ENCODE results near the gene FBXW4. TPM values are rescaled to one million over a fixed set of nuclear protein-coding genes. Genes with fewer than 3 reads are reported as not detected.

The FBXW4 gene
- total RNA-seq, 4 donors from 2014 or later, result 45.1 to 94.7 (median 64.3) TPM

DNA sequence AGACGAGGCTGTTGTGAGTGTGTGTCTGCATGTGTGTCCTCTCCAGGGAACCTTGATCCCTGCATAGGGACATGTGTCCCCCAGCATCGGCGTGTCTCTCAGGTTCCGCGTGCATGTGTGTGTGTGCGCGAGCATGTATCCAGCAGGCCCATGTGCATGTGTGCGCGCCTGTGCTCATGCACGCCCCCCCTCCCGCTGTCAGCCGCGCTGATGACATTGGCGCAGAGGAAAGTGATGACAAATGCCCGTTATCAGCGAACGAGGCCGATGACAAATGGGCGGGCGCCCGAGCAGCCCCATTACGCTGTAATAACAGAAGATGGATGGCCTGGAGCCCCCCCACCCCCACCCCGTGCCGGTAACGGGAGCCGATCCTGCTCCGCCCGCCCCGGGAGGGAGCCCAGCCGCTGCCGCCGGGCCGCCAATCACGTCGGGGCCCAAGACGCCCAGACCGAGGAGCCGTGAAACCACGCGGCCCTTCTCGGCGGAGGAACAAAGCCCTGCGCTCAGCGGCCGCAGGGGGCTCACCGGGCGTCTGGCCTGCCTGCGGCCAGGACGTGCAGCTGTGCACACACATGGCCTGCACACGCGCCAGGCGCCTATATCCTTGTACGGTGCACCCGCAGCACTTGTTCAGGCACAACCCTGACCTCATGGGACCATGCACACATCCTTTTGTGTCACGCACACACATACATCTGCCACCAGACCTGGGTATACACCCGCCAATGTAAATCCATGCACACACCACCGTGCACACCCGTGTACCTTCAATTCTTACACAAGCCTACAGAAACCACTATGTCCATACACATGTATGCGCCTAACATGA lies 128.4 kb downstream of the FBXW4 start:
- H3K36me3 ChIP-seq, result no peaks in the 10 kb centered on the region
- H3K4me3 ChIP-seq, result no peak overlapping the region
- no peaks in the 10 kb centered on the region for H3K9me3 ChIP-seq
- H3K27me3 ChIP-seq, result peaks cover 16 to 37% of the 10 kb centered on the region in 2 donors
- H3K4me1 ChIP-seq, result peaks cover 0 to 15% of the 10 kb centered on the region in 2 donors
- DNase-seq, result peak in 1 of 2 donors; percentile 11
- TF ChIP-seq, protein P1, sequence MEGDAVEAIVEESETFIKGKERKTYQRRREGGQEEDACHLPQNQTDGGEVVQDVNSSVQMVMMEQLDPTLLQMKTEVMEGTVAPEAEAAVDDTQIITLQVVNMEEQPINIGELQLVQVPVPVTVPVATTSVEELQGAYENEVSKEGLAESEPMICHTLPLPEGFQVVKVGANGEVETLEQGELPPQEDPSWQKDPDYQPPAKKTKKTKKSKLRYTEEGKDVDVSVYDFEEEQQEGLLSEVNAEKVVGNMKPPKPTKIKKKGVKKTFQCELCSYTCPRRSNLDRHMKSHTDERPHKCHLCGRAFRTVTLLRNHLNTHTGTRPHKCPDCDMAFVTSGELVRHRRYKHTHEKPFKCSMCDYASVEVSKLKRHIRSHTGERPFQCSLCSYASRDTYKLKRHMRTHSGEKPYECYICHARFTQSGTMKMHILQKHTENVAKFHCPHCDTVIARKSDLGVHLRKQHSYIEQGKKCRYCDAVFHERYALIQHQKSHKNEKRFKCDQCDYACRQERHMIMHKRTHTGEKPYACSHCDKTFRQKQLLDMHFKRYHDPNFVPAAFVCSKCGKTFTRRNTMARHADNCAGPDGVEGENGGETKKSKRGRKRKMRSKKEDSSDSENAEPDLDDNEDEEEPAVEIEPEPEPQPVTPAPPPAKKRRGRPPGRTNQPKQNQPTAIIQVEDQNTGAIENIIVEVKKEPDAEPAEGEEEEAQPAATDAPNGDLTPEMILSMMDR (IDR thresholded peaks at IDR 0.05), result no peak
- TF ChIP-seq POLR2A (IDR thresholded peaks at IDR 0.05), result no peak
- intact Hi-C loops (cut with DNase I; ENCODE audit: low total_unique reads), result loop anchor here (5.0 kb wide), 1 partner anchor 349 kb away; no protein-coding TSS in a partner anchor
- H3K27ac ChIP-seq, result no peak overlapping the region

DNA sequence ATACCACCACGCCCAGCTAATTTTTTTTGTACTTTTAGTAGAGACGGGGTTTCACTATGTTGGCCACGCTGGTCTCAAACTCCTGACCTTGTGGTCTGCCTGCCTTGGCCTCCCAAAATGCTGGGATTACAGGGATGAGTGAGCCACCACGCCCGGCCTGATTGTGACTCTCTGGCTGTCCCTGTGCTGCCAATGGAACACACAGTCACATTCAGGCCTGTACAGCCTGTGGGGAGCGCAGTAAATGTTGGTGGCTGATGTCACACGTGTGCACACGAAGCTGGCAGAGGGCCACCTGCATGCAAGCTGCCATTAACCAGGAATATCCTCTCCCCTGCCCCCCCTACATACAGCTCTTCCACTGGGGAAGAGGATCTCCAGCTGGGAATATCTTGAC lies 129.0 kb downstream of the FBXW4 start:
- H3K9me3 ChIP-seq, result no peaks in the 10 kb centered on the region
- peaks cover 16 to 37% of the 10 kb centered on the region in 2 donors for H3K27me3 ChIP-seq
- intact Hi-C loops (cut with DNase I; ENCODE audit: low total_unique reads), result loop anchor here (5.0 kb wide), 1 partner anchor 349 kb away; no protein-coding TSS in a partner anchor
- TF ChIP-seq, protein P1 (IDR thresholded peaks at IDR 0.05), result no peak
- H3K27ac ChIP-seq, result no peak overlapping the region
- H3K36me3 ChIP-seq, result no peaks in the 10 kb centered on the region
- no peak overlapping the region for H3K4me3 ChIP-seq
- H3K4me1 ChIP-seq, result peaks cover 0 to 15% of the 10 kb centered on the region in 2 donors
- peak in 1 of 2 donors; percentile 4 for DNase-seq

DNA sequence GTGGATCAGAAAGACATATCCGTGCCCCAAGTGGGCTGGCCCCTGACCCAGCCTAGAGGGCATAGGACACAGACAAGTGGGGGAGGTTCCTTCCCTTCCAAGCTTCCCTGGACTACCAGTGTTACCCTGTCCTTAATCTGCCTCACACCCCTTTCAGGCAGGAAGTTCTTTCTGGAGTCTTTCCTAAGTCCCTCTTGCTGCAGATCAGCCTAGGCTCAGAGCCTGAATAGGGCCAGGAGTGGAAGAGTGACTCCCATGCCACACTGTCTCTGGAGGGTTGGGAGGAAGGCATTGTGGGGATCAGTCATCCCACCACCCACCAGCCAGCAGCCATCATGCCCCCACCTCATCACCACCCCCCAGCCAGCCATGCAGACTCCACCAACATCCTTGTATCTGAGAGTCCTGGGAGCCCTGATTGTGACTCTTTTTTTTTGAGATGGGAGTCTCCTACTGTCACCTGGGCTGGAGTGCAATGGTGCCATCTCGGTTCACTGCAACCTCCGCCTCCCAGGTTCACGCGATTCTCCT lies 129.5 kb downstream of the FBXW4 start:
- Histone ChIP-seq H3K4me3 (no peak overlapping the region), H3K4me1 (peaks cover 0 to 11% of the 10 kb centered on the region in 2 donors), H3K27ac (no peak overlapping the region), H3K27me3 (peaks cover 16 to 37% of the 10 kb centered on the region in 2 donors), H3K36me3 (no peaks in the 10 kb centered on the region), H3K9me3 (no peaks in the 10 kb centered on the region)
- peak in 1 of 2 donors; percentile 2 for DNase-seq
- intact Hi-C loops (cut with DNase I; ENCODE audit: low total_unique reads), result loop anchor here (5.0 kb wide), 1 partner anchor 348 kb away; no protein-coding TSS in a partner anchor
- TF ChIP-seq POLR2A (IDR thresholded peaks at IDR 0.05), result no peak
- TF ChIP-seq, protein P1 (IDR thresholded peaks at IDR 0.05), result no peak

DNA sequence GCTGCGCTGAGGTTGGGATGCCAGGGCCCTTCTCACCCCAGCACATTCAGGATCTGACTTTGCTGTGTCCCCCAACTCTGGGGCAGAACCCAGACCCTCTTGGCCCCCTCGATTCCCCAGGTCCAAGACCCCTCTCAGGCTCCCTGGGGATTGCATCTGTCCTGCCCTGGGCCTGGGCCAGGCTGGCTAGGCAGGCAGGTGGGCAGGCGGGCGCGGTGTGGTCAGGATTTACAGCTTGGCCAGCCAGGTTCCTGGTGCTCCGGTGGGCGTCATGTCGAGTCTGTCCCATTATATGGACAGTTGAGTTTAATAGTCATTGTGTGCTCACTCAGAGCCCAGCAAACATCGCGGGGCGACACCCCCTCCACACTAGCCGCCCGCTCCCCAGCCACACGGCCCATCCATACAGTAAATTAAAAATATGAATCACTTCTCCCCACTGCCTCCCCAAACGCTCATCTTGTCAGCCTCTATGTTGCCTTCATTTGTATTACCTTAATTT lies 130.4 kb downstream of the FBXW4 start:
- Histone ChIP-seq H3K4me1 (peaks cover 0 to 4% of the 10 kb centered on the region in 2 donors), H3K27ac (no peak overlapping the region), H3K36me3 (no peaks in the 10 kb centered on the region), H3K27me3 (peaks cover 11 to 33% of the 10 kb centered on the region in 2 donors), H3K9me3 (no peaks in the 10 kb centered on the region), H3K4me3 (no peak overlapping the region)
- TF ChIP-seq, protein P1 (IDR thresholded peaks at IDR 0.05), result no peak
- no peak for TF ChIP-seq POLR2A (IDR thresholded peaks at IDR 0.05)
- peak in 1 of 2 donors; percentile 10 for DNase-seq
- intact Hi-C loops (cut with DNase I; ENCODE audit: low total_unique reads), result no loop called here

Data from uterus (tissue), 4 donors.